Choroid plexus epithelial cell (primary cell): ENCODE data around the gene TMEM174.

Experiments used
- DNase-seq: peaks from one replicate; pipeline ENCODE4 v3.0.0-alpha.2; 2010; ENCODE audit warnings: low read depth
- H3K4me3 ChIP-seq: 2 replicates; pipeline ENCODE4 v1.5.1; 2011; ENCODE audit warnings: low read depth, mild to moderate bottlenecking, control low read depth, low read length, moderate library complexity
- TF ChIP-seq, protein P1 (sequence below): conservative IDR thresholded peaks from 2 replicates; pipeline ENCODE4 v1.5.1; 2011; ENCODE audit warnings: low read depth, mild to moderate bottlenecking, control low read depth, inconsistent platforms, low read length, moderate library complexity

Gene TMEM174

DNA sequence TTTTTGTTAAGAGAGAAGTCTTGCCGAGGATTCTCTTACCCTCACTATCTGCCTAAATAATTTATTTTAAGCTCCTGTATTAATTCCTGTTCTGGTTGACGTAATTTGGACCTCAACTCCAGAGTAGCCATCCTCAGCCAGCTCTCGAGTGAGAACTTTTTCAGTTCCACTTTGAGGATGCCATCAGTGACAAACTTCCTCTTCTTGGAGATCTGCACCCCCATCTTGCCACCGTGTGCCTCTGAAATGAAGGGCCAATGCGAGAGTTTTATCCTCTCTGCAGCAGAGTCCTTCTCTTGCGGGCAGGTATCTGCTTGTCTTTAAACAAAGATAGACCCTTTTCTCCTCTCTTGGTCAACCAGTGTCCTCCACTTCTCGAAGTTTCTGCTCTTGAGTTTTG is 19.5 kb upstream of the TMEM174 start:
- H3K4me3 ChIP-seq = no peak overlapping the region
- no peak for DNase-seq
- TF ChIP-seq, protein P1, sequence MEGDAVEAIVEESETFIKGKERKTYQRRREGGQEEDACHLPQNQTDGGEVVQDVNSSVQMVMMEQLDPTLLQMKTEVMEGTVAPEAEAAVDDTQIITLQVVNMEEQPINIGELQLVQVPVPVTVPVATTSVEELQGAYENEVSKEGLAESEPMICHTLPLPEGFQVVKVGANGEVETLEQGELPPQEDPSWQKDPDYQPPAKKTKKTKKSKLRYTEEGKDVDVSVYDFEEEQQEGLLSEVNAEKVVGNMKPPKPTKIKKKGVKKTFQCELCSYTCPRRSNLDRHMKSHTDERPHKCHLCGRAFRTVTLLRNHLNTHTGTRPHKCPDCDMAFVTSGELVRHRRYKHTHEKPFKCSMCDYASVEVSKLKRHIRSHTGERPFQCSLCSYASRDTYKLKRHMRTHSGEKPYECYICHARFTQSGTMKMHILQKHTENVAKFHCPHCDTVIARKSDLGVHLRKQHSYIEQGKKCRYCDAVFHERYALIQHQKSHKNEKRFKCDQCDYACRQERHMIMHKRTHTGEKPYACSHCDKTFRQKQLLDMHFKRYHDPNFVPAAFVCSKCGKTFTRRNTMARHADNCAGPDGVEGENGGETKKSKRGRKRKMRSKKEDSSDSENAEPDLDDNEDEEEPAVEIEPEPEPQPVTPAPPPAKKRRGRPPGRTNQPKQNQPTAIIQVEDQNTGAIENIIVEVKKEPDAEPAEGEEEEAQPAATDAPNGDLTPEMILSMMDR = no peak

GRCh38 chr5:73154208-73155006 is 18.6 kb upstream of the TMEM174 start:
- DNase-seq = no peak
- TF ChIP-seq, protein P1 = no peak
- H3K4me3 ChIP-seq = no peak overlapping the region

DNA sequence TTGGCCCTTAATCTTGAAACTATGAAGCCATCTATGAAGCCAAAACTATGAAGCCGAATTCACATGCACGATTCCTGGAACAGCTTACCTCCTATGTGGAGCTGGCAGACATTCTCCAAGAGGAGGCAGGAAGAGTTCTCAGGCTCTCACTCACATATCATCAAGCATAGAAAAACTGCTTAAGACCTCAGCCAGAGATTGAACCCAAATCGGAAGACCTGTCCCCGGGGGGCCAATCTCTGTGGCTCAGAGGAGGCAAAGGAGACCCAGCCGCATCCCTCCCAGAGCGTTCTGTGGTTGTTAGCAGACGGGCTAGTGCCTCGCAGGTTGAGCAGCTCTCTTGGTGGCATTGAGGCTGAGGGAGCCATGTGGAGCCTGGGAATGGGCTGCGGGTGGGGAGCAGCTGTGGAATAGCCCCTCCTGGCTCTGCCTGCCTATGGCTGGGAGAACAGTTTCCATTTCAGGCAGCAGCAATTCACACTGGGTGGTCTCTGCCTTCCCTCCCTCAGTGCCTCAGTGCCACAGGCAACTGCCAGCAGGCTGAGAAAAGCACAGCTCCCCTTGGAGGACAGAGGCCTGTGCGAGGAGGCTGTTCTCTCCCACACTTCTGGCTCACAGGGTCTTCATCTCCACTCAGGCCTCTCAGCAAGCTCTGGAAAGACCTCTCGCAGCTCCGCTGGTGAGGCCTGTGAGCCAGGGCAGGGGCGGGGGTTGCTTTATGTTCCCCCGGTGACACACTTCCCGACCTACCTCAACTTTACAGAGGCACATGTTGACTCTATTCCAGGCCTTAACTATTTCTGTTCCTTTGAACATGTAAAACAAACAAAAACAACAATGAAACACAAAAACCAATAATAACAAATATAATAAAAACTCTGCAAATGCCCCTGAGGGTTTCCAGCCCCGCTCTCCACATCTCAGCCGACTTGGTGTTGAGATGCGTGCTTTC is 17.4 kb upstream of the TMEM174 start:
- no peak for DNase-seq
- no peak overlapping the region for H3K4me3 ChIP-seq
- TF ChIP-seq, protein P1 = no peak

DNA sequence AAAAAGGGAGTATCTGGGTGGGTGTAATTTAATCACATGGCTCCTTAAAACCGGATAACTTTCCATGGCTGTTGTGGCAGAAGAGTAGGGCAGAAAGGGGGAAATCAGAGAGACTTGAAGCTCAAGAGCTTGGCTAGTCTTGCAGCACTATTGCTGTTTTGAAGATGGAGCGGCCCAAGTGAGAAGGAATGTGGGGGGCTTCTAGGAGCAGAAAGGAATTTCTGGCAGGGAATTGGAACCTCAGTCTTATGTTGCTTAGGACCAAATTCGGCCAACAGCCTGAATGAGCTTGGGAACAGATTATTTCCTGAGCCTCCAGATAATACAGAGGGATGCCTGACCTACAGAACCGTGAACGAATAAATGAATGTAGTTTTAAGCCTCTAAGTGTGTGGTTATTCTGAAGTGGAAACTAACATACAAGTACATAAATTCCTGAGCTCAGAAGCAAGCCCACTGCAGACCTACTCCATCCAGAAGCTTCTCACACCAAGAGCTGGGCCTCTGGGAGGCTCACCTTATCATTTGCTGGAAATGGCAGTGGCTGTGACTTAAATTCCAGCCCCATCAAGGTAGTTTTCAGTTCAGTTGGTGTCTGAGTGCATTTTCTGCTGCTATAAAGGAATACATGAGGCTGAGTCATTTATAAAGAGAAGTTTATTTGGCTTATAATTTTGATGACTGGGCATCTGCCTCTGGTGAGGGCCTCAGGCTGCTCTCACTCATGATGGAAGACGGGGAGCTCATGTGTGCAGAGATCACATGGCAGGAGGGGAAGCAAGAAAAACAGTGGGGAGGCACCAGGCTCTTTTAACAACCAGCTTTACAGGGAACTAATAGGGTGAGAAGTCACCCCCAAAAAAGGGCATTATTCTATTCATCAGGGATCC is 15.3 kb upstream of the TMEM174 start:
- no peak for DNase-seq
- TF ChIP-seq, protein P1 = no peak
- H3K4me3 ChIP-seq = no peak overlapping the region

GRCh38 chr5:73158313-73158712 is 14.7 kb upstream of the TMEM174 start:
- H3K4me3 ChIP-seq = no peak overlapping the region
- no peak for DNase-seq
- TF ChIP-seq, protein P1 = no peak

- DNase-seq = no peak
- H3K4me3 ChIP-seq = no peak overlapping the region
Measured at GRCh38 chr5:73160239-73160671, 12.7 kb upstream of the TMEM174 start.

More at GRCh38 chr5:73160239-73160671, 12.7 kb upstream of the TMEM174 start:
- TF ChIP-seq, protein P1 = no peak
